ENCODE results near the gene HSPA1L.
"Not testable (repeated sequence)": the region's sequence is repeated elsewhere in the genome, so short reads cannot be mapped to it uniquely, and the experiment has no call there.

The HSPA1L gene

DNA sequence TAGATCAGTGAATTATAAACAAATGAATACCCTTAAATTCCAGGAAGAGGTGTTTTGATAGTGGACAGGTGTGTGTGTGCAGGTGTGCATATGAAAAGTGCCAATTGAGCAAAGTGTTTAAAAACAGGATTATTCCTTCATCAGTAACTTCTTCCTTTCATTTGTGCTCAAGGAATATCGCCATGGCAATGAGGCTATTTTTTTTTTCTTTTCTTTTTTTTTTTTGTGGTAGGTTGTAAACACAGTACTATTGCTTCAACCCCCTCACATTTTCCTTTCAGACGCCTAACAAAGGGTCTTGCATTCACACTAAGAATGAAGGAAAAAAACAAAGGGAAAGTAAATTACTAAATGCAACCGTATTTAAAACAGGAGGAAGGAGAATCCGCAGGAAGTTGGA is 10.5 kb upstream of the HSPA1L start:
- no peaks in the 10 kb centered on the region; the same call in none of the 2 replicates for H3K4me1 ChIP-seq (ENCODE audit: control insufficient read depth, insufficient read depth, low read length)
- H3K4me3 ChIP-seq (ENCODE audit: low read length), result no peak overlapping the region
- no CpG with 5 or more reads among the region's 4 CpGs for WGBS (ENCODE audit: insufficient coverage, insufficient read length)
- no peaks in the 10 kb centered on the region; the same call in 1 of the 2 replicates for H3K36me3 ChIP-seq (ENCODE audit: control insufficient read depth, insufficient read depth, low read length)
- no peak for DNase-seq (ENCODE audit: low read depth, low spot score)
- no peaks in the 10 kb centered on the region for H3K27me3 ChIP-seq (ENCODE audit: control insufficient read depth, insufficient read depth, low read length)
- H3K27ac ChIP-seq (ENCODE audit: low read length), result peak overlapping the region; percentile 42
- H3K9me3 ChIP-seq (ENCODE audit: control insufficient read depth, insufficient read depth, low read length), result no peaks in the 10 kb centered on the region

DNA sequence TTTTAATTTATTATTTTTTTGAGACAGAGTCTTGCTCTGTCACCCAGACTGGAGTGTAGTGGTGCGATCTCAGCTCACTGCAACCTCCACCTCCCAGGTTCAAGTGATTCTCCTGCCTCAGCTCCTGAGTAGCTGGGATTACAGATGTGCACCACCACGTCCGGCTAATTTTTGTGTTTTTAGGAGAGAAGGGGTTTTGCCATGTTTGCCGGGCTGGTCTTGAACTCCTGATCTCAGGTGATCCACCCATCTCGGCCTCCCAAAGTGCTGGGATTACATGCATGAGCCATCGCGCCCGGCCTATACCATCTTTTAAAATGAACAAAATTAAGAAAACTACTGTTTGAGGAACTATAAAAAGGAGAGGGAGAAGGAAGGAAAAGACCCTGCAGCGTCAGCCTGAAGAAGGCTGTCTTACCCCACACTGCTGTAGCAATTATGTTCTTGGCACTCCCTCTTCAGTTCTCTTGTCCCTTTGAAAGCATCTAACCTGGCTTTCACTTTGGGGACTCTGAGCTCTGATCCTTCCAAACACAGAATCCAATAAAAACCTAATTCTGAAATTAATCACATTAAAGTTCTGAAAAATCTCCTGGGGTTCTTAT is 8.6 kb upstream of the HSPA1L start:
- not testable (repeated sequence) for H3K9me3 ChIP-seq (ENCODE audit: control insufficient read depth, insufficient read depth, low read length); H3K27ac ChIP-seq (ENCODE audit: low read length); H3K36me3 ChIP-seq (ENCODE audit: control insufficient read depth, insufficient read depth, low read length); H3K27me3 ChIP-seq (ENCODE audit: control insufficient read depth, insufficient read depth, low read length); H3K4me1 ChIP-seq (ENCODE audit: control insufficient read depth, insufficient read depth, low read length); DNase-seq (ENCODE audit: low read depth, low spot score); H3K4me3 ChIP-seq (ENCODE audit: low read length)
- no CpG with 5 or more reads among the region's 9 CpGs for WGBS (ENCODE audit: insufficient coverage, insufficient read length)

GRCh38 chr6:31822036-31822821 is 7.1 kb upstream of the HSPA1L start:
- Histone ChIP-seq H3K4me1 (ENCODE audit: control insufficient read depth, insufficient read depth, low read length) (no peaks in the 10 kb centered on the region; the same call in none of the 2 replicates), H3K27ac (ENCODE audit: low read length) (no peak overlapping the region), H3K36me3 (ENCODE audit: control insufficient read depth, insufficient read depth, low read length) (no peaks in the 10 kb centered on the region), H3K9me3 (ENCODE audit: control insufficient read depth, insufficient read depth, low read length) (no peaks in the 10 kb centered on the region), H3K27me3 (ENCODE audit: control insufficient read depth, insufficient read depth, low read length) (no peaks in the 10 kb centered on the region), H3K4me3 (ENCODE audit: low read length) (peak overlapping the region; percentile 29; the same call in 1 of the 2 replicates)
- DNase-seq (ENCODE audit: low read depth, low spot score), result no peak
- WGBS (ENCODE audit: insufficient coverage, insufficient read length), result no CpG with 5 or more reads among the region's 25 CpGs

DNA sequence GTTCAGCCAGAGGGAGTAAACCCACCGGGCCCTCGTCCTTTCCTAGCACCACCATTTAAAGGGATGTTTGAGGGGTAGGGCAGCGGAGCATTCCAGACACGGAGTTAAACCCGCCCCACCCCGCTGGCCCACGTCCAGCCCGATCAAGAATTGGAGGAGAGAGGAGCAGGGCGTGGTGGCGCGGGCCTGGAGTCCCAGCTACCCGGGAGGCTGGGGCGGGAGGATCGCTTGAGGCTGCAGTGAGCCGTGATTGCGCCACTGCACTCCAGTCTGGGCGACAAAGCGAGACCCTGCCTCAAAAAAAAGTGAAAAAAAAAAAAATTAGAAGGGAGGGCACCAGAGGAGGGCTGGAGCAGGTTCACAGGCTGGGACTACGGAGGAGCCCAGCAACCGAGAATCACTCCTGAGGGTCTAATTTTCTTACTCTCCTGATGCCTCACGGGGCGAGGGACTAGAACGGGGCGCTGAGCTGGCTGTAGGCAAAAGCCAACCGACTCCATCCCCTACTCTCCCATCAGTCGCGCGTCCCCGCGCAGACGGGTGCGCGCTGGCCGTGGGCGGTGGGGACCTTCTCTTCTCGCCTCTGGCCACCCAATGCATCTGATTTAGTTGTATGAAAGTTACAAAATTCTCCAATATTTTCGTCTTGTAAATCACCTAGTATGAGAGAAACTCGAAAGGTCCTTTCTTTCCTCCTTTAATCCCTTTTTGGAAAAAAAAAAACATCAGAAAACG is 6.4 kb upstream of the HSPA1L start:
- H3K9me3 ChIP-seq (ENCODE audit: control insufficient read depth, insufficient read depth, low read length), result no peaks in the 10 kb centered on the region
- no peaks in the 10 kb centered on the region for H3K27me3 ChIP-seq (ENCODE audit: control insufficient read depth, insufficient read depth, low read length)
- H3K27ac ChIP-seq (ENCODE audit: low read length), result no peak overlapping the region
- WGBS (ENCODE audit: insufficient coverage, insufficient read length), result no CpG with 5 or more reads among the region's 39 CpGs
- peak overlapping the region; percentile 55; the same call in 1 of the 2 replicates for H3K4me3 ChIP-seq (ENCODE audit: low read length)
- H3K4me1 ChIP-seq (ENCODE audit: control insufficient read depth, insufficient read depth, low read length), result no peaks in the 10 kb centered on the region; the same call in none of the 2 replicates
- H3K36me3 ChIP-seq (ENCODE audit: control insufficient read depth, insufficient read depth, low read length), result no peaks in the 10 kb centered on the region
- no peak for DNase-seq (ENCODE audit: low read depth, low spot score)

GRCh38 chr6:31820399-31820798 is 5.3 kb upstream of the HSPA1L start:
- no CpG with 5 or more reads among the region's 10 CpGs for WGBS (ENCODE audit: insufficient coverage, insufficient read length)
- not testable (repeated sequence) for H3K9me3 ChIP-seq (ENCODE audit: control insufficient read depth, insufficient read depth, low read length); H3K4me3 ChIP-seq (ENCODE audit: low read length); H3K4me1 ChIP-seq (ENCODE audit: control insufficient read depth, insufficient read depth, low read length); H3K27me3 ChIP-seq (ENCODE audit: control insufficient read depth, insufficient read depth, low read length); DNase-seq (ENCODE audit: low read depth, low spot score); H3K27ac ChIP-seq (ENCODE audit: low read length); H3K36me3 ChIP-seq (ENCODE audit: control insufficient read depth, insufficient read depth, low read length)

DNA sequence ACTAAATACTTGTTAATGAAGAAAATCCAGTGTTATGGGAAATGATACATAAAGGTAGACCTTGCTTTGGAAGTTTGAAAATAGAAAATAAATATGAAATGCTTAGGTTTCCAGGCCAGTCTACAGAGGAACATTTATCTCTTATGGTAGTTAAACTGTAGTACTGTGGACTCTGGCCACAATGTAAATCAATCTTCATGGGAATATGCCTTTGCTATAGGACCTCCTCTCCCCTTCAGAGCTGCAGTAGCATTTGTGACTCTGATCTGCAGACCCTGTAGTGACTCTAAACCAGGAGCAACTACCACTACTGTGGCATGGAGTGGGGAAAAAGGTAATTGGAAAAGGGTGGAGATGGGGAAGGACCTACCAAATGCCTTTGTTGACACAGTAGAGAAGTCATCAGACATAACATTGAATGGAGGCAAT is 4.8 kb upstream of the HSPA1L start:
- no peaks in the 10 kb centered on the region; the same call in 1 of the 2 replicates for H3K4me1 ChIP-seq (ENCODE audit: control insufficient read depth, insufficient read depth, low read length)
- no peaks in the 10 kb centered on the region for H3K36me3 ChIP-seq (ENCODE audit: control insufficient read depth, insufficient read depth, low read length)
- no peaks in the 10 kb centered on the region for H3K9me3 ChIP-seq (ENCODE audit: control insufficient read depth, insufficient read depth, low read length)
- no peak for DNase-seq (ENCODE audit: low read depth, low spot score)
- H3K27me3 ChIP-seq (ENCODE audit: control insufficient read depth, insufficient read depth, low read length), result no peaks in the 10 kb centered on the region
- H3K27ac ChIP-seq (ENCODE audit: low read length), result no peak overlapping the region
- H3K4me3 ChIP-seq (ENCODE audit: low read length), result no peak overlapping the region

DNA sequence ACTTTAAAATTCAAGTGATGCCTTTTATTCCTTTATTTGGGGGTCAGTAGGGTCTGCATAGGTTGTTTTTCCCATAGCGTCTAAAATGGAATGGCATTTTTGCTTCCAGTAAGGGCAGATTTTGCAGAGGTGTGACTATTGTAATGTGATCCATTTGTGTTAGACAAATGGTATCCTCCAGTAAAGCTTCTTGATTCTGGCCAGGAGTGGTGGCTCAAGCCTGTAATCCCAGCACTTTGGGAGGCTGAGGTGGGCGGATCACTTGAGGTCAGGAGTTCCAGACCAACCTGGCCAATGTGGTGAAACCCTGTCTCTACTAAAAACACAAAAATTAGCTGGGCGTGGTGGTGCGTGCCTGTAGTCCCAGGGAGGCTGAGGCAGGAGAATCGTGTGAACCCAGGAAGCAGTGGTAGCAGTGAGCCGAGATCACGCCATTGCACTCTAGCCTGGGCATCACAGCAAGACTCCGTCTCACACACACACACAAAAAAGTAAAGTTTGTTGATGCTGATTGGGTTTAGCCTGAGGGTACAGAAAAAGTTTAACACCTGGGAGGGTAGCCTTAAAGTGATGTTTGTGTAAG is 2.9 kb upstream of the HSPA1L start:
- not testable (repeated sequence) for H3K4me1 ChIP-seq (ENCODE audit: control insufficient read depth, insufficient read depth, low read length); H3K9me3 ChIP-seq (ENCODE audit: control insufficient read depth, insufficient read depth, low read length); H3K36me3 ChIP-seq (ENCODE audit: control insufficient read depth, insufficient read depth, low read length); DNase-seq (ENCODE audit: low read depth, low spot score); H3K27me3 ChIP-seq (ENCODE audit: control insufficient read depth, insufficient read depth, low read length); H3K27ac ChIP-seq (ENCODE audit: low read length); H3K4me3 ChIP-seq (ENCODE audit: low read length)
- whole genome bisulfite sequencing (ENCODE audit: insufficient coverage, insufficient read length), result no CpG with 5 or more reads among the region's 8 CpGs

- not testable (repeated sequence) for H3K27me3 ChIP-seq (ENCODE audit: control insufficient read depth, insufficient read depth, low read length); H3K27ac ChIP-seq (ENCODE audit: low read length); H3K9me3 ChIP-seq (ENCODE audit: control insufficient read depth, insufficient read depth, low read length); H3K36me3 ChIP-seq (ENCODE audit: control insufficient read depth, insufficient read depth, low read length); H3K4me1 ChIP-seq (ENCODE audit: control insufficient read depth, insufficient read depth, low read length); H3K4me3 ChIP-seq (ENCODE audit: low read length); DNase-seq (ENCODE audit: low read depth, low spot score)
- no CpG with 5 or more reads among the region's 37 CpGs for WGBS (ENCODE audit: insufficient coverage, insufficient read length)
Measured at GRCh38 chr6:31817133-31817928, 2.2 kb upstream of the HSPA1L start.

DNA sequence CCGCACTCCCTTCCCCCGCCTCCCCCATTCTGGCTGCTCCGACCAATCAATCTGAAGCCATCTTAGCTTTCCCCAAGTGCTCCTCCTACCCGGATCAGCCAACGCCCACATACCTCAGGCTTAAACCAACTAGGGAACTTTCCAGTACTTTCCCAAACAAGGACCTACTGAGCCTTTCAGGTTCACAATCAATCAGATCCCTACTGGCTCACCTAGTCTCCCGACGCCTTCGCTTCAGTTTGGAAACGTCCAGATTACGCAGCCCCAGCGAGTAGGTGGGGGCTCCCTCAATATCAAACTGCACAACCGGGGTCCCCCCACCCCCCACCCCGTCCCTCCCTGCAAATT is 432 bp downstream of the HSPA1L start:
- no peaks in the 10 kb centered on the region for H3K9me3 ChIP-seq (ENCODE audit: control insufficient read depth, insufficient read depth, low read length)
- no CpG with 5 or more reads among the region's 13 CpGs for WGBS (ENCODE audit: insufficient coverage, insufficient read length)
- no peaks in the 10 kb centered on the region for H3K36me3 ChIP-seq (ENCODE audit: control insufficient read depth, insufficient read depth, low read length)
- H3K4me3 ChIP-seq (ENCODE audit: low read length), result peak overlapping the region; percentile 60; the same call in 1 of the 2 replicates
- no peak overlapping the region for H3K27ac ChIP-seq (ENCODE audit: low read length)
- no peak for DNase-seq (ENCODE audit: low read depth, low spot score)
- no peaks in the 10 kb centered on the region for H3K4me1 ChIP-seq (ENCODE audit: control insufficient read depth, insufficient read depth, low read length)
- H3K27me3 ChIP-seq (ENCODE audit: control insufficient read depth, insufficient read depth, low read length), result no peaks in the 10 kb centered on the region

DNA sequence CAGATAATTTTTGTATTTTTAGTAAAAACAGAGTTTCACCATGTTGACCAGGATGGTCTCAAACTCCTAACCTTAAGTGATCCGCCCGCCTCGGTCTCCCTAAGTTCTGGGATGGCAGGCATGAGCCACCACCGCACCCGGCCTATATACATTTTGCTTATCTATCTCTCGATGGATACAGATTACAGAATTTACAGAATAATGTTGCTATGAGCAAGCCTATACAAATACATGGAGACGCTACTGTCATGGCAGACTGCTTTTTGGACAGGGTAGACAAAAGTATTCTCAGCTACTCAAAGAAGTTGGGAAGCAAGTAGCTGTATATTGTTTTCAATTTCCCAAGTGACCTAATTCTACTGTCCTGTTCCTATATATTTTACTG is 1.6 kb downstream of the HSPA1L start:
- H3K27ac ChIP-seq (ENCODE audit: low read length), result no peak overlapping the region

More for the DNA sequence above, 1.6 kb downstream of the HSPA1L start:
- Histone ChIP-seq H3K9me3 (ENCODE audit: control insufficient read depth, insufficient read depth, low read length) (no peaks in the 10 kb centered on the region), H3K27me3 (ENCODE audit: control insufficient read depth, insufficient read depth, low read length) (no peaks in the 10 kb centered on the region), H3K4me1 (ENCODE audit: control insufficient read depth, insufficient read depth, low read length) (no peaks in the 10 kb centered on the region), H3K36me3 (ENCODE audit: control insufficient read depth, insufficient read depth, low read length) (no peaks in the 10 kb centered on the region), H3K4me3 (ENCODE audit: low read length) (no peak overlapping the region)
- WGBS (ENCODE audit: insufficient coverage, insufficient read length), result no CpG with 5 or more reads among the region's 7 CpGs
- no peak for DNase-seq (ENCODE audit: low read depth, low spot score)

Data from iPS DF 6.9 (cell line).